ES-I3 (cell line): ENCODE data around the gene COL23A1.
"Not testable (repeated sequence)": the region's sequence is repeated elsewhere in the genome, so short reads cannot be mapped to it uniquely, and the experiment has no call there.

Source experiments
- H3K36me3 ChIP-seq: 2 replicates; pipeline ENCODE4 v1.6.1; 2013; ENCODE audit warnings: mild to moderate bottlenecking, low read length, control low read depth, moderate library complexity; ENCODE audit not compliant: insufficient read depth
- H3K4me1 ChIP-seq: 2 replicates; pipeline ENCODE4 v1.6.1; 2013; ENCODE audit warnings: mild to moderate bottlenecking, control low read depth, low read length; ENCODE audit not compliant: insufficient read depth
- H3K9ac ChIP-seq: 2 replicates; pipeline ENCODE4 v1.6.1; 2013; ENCODE audit warnings: low read depth, mild to moderate bottlenecking, low read length, moderate library complexity
- H3K9me3 ChIP-seq: 2 replicates; pipeline ENCODE4 v1.6.1; 2013; ENCODE audit warnings: mild to moderate bottlenecking, low read length, moderate library complexity; ENCODE audit not compliant: control insufficient read depth, insufficient read depth

The COL23A1 gene

GRCh38 chr5:178241688-178242231, 348.4 kb downstream of the COL23A1 start:
- Histone ChIP-seq H3K36me3 (no peaks in the 10 kb centered on the region), H3K9ac (no peak overlapping the region)

GRCh38 chr5:178241231-178241663, 348.9 kb downstream of the COL23A1 start:
- Histone ChIP-seq H3K36me3 (no peaks in the 10 kb centered on the region), H3K9ac (no peak overlapping the region), H3K4me1 (peaks cover 4% of the 10 kb centered on the region; the same call in 1 of the 2 replicates), H3K9me3 (no peaks in the 10 kb centered on the region)

More at GRCh38 chr5:178241688-178242231, 348.4 kb downstream of the COL23A1 start:
- H3K9me3 ChIP-seq: no peaks in the 10 kb centered on the region
- peaks cover 4% of the 10 kb centered on the region; the same call in 1 of the 2 replicates for H3K4me1 ChIP-seq

- no peak overlapping the region for H3K9ac ChIP-seq
- H3K9me3 ChIP-seq: no peaks in the 10 kb centered on the region
- no peaks in the 10 kb centered on the region for H3K36me3 ChIP-seq
- peaks cover 4% of the 10 kb centered on the region; the same call in 1 of the 2 replicates for H3K4me1 ChIP-seq
These were observed 349.4 kb downstream of the COL23A1 start for GRCh38 chr5:178240766-178241165.

- Histone ChIP-seq H3K9me3 (no peaks in the 10 kb centered on the region), H3K4me1 (peaks cover 4% of the 10 kb centered on the region; the same call in 1 of the 2 replicates), H3K9ac (no peak overlapping the region), H3K36me3 (no peaks in the 10 kb centered on the region)
These were observed 349.9 kb downstream of the COL23A1 start for GRCh38 chr5:178240341-178240741.

GRCh38 chr5:178239626-178240301, 350.4 kb downstream of the COL23A1 start:
- H3K9me3 ChIP-seq, H3K4me1 ChIP-seq, H3K36me3 ChIP-seq, H3K9ac ChIP-seq: not testable (repeated sequence)

- H3K36me3 ChIP-seq: no peaks in the 10 kb centered on the region
- H3K9me3 ChIP-seq: no peaks in the 10 kb centered on the region
- peaks cover 7% of the 10 kb centered on the region; the same call in 1 of the 2 replicates for H3K4me1 ChIP-seq
- no peak overlapping the region for H3K9ac ChIP-seq
These were observed 351.2 kb downstream of the COL23A1 start for GRCh38 chr5:178238711-178239592.

GRCh38 chr5:178238313-178238635, 351.9 kb downstream of the COL23A1 start:
- Histone ChIP-seq H3K9ac (no peak overlapping the region), H3K9me3 (no peaks in the 10 kb centered on the region), H3K4me1 (peaks cover 7% of the 10 kb centered on the region; the same call in 1 of the 2 replicates), H3K36me3 (no peaks in the 10 kb centered on the region)

- Histone ChIP-seq H3K9me3 (no peaks in the 10 kb centered on the region), H3K36me3 (no peaks in the 10 kb centered on the region), H3K4me1 (peaks cover 7% of the 10 kb centered on the region; the same call in 1 of the 2 replicates), H3K9ac (no peak overlapping the region)
These were observed 352.5 kb downstream of the COL23A1 start for GRCh38 chr5:178237431-178238312.

- Histone ChIP-seq H3K9me3 (no peaks in the 10 kb centered on the region), H3K36me3 (no peaks in the 10 kb centered on the region), H3K4me1 (peaks cover 7% of the 10 kb centered on the region; the same call in 1 of the 2 replicates), H3K9ac (no peak overlapping the region)
These were observed 353.5 kb downstream of the COL23A1 start for GRCh38 chr5:178236679-178237078.

- Histone ChIP-seq H3K36me3 (no peaks in the 10 kb centered on the region), H3K9me3 (no peaks in the 10 kb centered on the region), H3K4me1 (peaks cover 9% of the 10 kb centered on the region; the same call in 1 of the 2 replicates), H3K9ac (no peak overlapping the region)
These were observed 354.1 kb downstream of the COL23A1 start for GRCh38 chr5:178236126-178236525.

- no peaks in the 10 kb centered on the region for H3K36me3 ChIP-seq
- peaks cover 10% of the 10 kb centered on the region; the same call in 1 of the 2 replicates for H3K4me1 ChIP-seq
- no peak overlapping the region for H3K9ac ChIP-seq
- H3K9me3 ChIP-seq: no peaks in the 10 kb centered on the region
These were observed 354.6 kb downstream of the COL23A1 start for GRCh38 chr5:178235588-178235974.

- Histone ChIP-seq H3K9ac (no peak overlapping the region), H3K36me3 (no peaks in the 10 kb centered on the region; the same call in 1 of the 2 replicates), H3K9me3 (no peaks in the 10 kb centered on the region), H3K4me1 (peaks cover 10% of the 10 kb centered on the region; the same call in 1 of the 2 replicates)
These were observed 355.2 kb downstream of the COL23A1 start for GRCh38 chr5:178234750-178235587.

GRCh38 chr5:178234121-178234749, 356.0 kb downstream of the COL23A1 start:
- Histone ChIP-seq H3K9me3 (no peaks in the 10 kb centered on the region), H3K36me3 (peaks cover 6% of the 10 kb centered on the region; the same call in 1 of the 2 replicates), H3K4me1 (peaks cover 9% of the 10 kb centered on the region; the same call in 1 of the 2 replicates), H3K9ac (no peak overlapping the region)
